Activated B cell treated with CpG ODN at 0.5 μM for 24 hours (primary cell): ENCODE measurements around the gene MOCS3. TPM values are rescaled to one million over a fixed set of nuclear protein-coding genes. Genes with fewer than 3 reads are reported as not detected.

Experiments used
- ATAC-seq: fragments of 200-7000 bp; cut with Tn5 transposase; one replicate; pipeline ENCODE4 v1.10.0; 2021; ENCODE audit warnings: low read depth, mild to moderate bottlenecking, moderate library complexity
- CTCF ChIA-PET: fragments of 350-600 bp; sonication (Branson Sonifier 250); formaldehyde crosslinking; loops from one replicate; lab custom pipeline; 2021; ENCODE audit warnings: antibody characterized with exemption; lab: Charles Lee
- POLR2A ChIA-PET: fragments of 350-600 bp; sonication (Branson Sonifier 250); formaldehyde crosslinking; loops from one replicate; lab custom pipeline; 2021; ENCODE audit warnings: antibody characterized with exemption; lab: Charles Lee
- DNase-seq: peaks from one replicate; pipeline ENCODE4 v3.0.0; 2022
- H3K27ac Mint-ChIP-seq: one replicate; pipeline ENCODE4 v1.8.0; 2020; ENCODE audit warnings: mixed read lengths
- H3K27me3 Mint-ChIP-seq: one replicate; pipeline ENCODE4 v1.8.0; 2021; ENCODE audit warnings: mixed read lengths
- H3K36me3 Mint-ChIP-seq: one replicate; pipeline ENCODE4 v1.8.0; 2021; ENCODE audit warnings: low read depth, mixed read lengths
- H3K4me1 Mint-ChIP-seq: one replicate; pipeline ENCODE4 v1.8.0; 2021; ENCODE audit warnings: mixed read lengths
- H3K4me3 Mint-ChIP-seq: one replicate; pipeline ENCODE4 v1.8.0; 2020; ENCODE audit warnings: mild to moderate bottlenecking, mixed read lengths
- H3K9me3 Mint-ChIP-seq: one replicate; pipeline ENCODE4 v1.8.0; 2020; ENCODE audit warnings: mixed read lengths
- intact Hi-C: fragments of 100-400 bp; cut with micrococcal nuclease; formaldehyde crosslinking; loops from one replicate; pipeline ENCODE4 v1.15.1; 2024
- total RNA-seq: library from RNA; stranded (reverse); gene quantifications from 2 replicates; pipeline ENCODE4 v1.2.3, GENCODE V29; 2022
- TF ChIP-seq, protein P1 (sequence below): fragments of 200-600 bp; IDR thresholded peaks from one replicate; pipeline ENCODE4 v1.8.0; 2022; ENCODE audit warnings: antibody characterized with exemption, mild to moderate bottlenecking

The MOCS3 gene
- total RNA-seq, 1 donor from 2014 or later: 8.1 TPM

DNA sequence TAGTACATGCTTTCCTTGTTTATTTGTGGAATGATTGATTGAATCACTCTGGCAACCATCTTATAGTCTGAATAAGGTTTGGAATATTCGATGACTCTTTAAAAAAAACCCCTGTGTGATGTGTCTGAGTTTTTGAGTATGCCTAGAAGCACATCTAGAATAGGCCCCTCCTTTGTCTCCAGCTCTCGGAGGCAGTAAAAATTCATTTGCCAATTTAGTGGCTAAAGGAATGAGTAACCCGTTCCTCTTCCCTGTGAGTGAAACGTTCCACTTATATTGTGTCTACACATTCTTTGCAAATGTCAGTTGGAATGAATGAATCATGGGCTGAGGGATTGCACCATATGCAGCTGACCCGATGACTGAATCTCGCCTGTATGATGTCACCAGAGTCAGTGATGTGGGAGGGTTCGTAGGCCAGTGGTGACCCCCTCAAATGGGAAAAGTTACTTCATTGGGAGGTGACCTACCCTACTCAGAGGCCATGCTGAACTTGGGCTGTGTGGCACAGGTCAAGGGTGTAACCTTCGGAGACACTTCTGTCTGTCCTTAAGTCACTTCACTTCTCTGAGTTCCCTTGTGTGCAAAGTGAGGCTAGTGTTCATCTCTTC lies 21.6 kb downstream of the MOCS3 start:
- intact Hi-C loops: loop anchor here (10.0 kb wide), 1 partner anchor 985 kb away; no protein-coding TSS in a partner anchor
- ATAC-seq (no peak), DNase-seq (no peak)
- Mint-ChIP-seq H3K9me3 (no peaks in the 10 kb centered on the region), H3K27ac (no peak overlapping the region), H3K4me3 (no peak overlapping the region), H3K27me3 (peaks cover 31% of the 10 kb centered on the region), H3K4me1 (peaks cover 3% of the 10 kb centered on the region), H3K36me3 (no peaks in the 10 kb centered on the region)
- POLR2A ChIA-PET: interaction anchor here (2.0 kb wide), 1 partner anchor 189 kb away, joined by 8 read pairs; no protein-coding TSS in a partner anchor
- CTCF ChIA-PET: interaction anchor here (5.0 to 5.9 kb wide), 2 partner anchors 186 to 327 kb away, joined by 31 to 50 read pairs; partner anchors contain the start of gene BCAS4
- TF ChIP-seq, protein P1, sequence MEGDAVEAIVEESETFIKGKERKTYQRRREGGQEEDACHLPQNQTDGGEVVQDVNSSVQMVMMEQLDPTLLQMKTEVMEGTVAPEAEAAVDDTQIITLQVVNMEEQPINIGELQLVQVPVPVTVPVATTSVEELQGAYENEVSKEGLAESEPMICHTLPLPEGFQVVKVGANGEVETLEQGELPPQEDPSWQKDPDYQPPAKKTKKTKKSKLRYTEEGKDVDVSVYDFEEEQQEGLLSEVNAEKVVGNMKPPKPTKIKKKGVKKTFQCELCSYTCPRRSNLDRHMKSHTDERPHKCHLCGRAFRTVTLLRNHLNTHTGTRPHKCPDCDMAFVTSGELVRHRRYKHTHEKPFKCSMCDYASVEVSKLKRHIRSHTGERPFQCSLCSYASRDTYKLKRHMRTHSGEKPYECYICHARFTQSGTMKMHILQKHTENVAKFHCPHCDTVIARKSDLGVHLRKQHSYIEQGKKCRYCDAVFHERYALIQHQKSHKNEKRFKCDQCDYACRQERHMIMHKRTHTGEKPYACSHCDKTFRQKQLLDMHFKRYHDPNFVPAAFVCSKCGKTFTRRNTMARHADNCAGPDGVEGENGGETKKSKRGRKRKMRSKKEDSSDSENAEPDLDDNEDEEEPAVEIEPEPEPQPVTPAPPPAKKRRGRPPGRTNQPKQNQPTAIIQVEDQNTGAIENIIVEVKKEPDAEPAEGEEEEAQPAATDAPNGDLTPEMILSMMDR: no peak

- Mint-ChIP-seq H3K36me3 (no peaks in the 10 kb centered on the region), H3K4me3 (no peak overlapping the region), H3K27ac (no peak overlapping the region), H3K4me1 (peaks cover 3% of the 10 kb centered on the region), H3K9me3 (no peaks in the 10 kb centered on the region), H3K27me3 (peaks cover 31% of the 10 kb centered on the region)
- ATAC-seq: peak; percentile 84
- TF ChIP-seq, protein P1: peak; percentile 89
- ChIA-PET POLR2A (interaction anchor here (2.0 kb wide), 1 partner anchor 190 kb away, joined by 8 read pairs; no protein-coding TSS in a partner anchor), CTCF (interaction anchor here (1.2 to 5.9 kb wide), 10 partner anchors 9 to 643 kb away, joined by 3 to 50 read pairs (median 5); partner anchors contain the start of genes BCAS4, DPM1 and MOCS3)
- peak; percentile 37 for DNase-seq
- intact Hi-C loops: loop anchor here (1.0 to 10.0 kb wide), 2 partner anchors 191 to 984 kb away; no protein-coding TSS in a partner anchor
Observed at GRCh38 chr20:50980851-50981713, 22.5 kb downstream of the MOCS3 start.

- H3K27ac Mint-ChIP-seq: no peak overlapping the region
- TF ChIP-seq, protein P1: peak; percentile 6
- peaks cover 3% of the 10 kb centered on the region for H3K4me1 Mint-ChIP-seq
- CTCF ChIA-PET: interaction anchor here (1.2 to 5.9 kb wide), 10 partner anchors 8 to 642 kb away, joined by 3 to 50 read pairs (median 5); partner anchors contain the start of genes BCAS4, DPM1 and MOCS3
- no peaks in the 10 kb centered on the region for H3K9me3 Mint-ChIP-seq
- no peak for DNase-seq
- intact Hi-C loops: loop anchor here (1.0 to 10.0 kb wide), 2 partner anchors 191 to 983 kb away; no protein-coding TSS in a partner anchor
- H3K4me3 Mint-ChIP-seq: no peak overlapping the region
- peaks cover 35% of the 10 kb centered on the region for H3K27me3 Mint-ChIP-seq
- ATAC-seq: no peak
- POLR2A ChIA-PET: interaction anchor here (2.0 kb wide), 1 partner anchor 191 kb away, joined by 8 read pairs; no protein-coding TSS in a partner anchor
- H3K36me3 Mint-ChIP-seq: no peaks in the 10 kb centered on the region
Observed at GRCh38 chr20:50981714-50982048, 23.1 kb downstream of the MOCS3 start.

GRCh38 chr20:50982363-50982762 lies 23.7 kb downstream of the MOCS3 start:
- ATAC-seq (no peak), DNase-seq (no peak)
- intact Hi-C loops: loop anchor here (10.0 kb wide), 1 partner anchor 982 kb away; no protein-coding TSS in a partner anchor
- no peaks in the 10 kb centered on the region for H3K9me3 Mint-ChIP-seq
- no peak overlapping the region for H3K27ac Mint-ChIP-seq
- ChIA-PET CTCF (interaction anchor here (1.2 to 5.9 kb wide), 7 partner anchors 8 to 642 kb away, joined by 3 to 50 read pairs (median 7); partner anchors contain the start of gene BCAS4), POLR2A (interaction anchor here (0.7 to 2.0 kb wide), 3 partner anchors 24 to 192 kb away, joined by 3 to 8 read pairs (median 3); partner anchors contain the start of genes DPM1 and MOCS3)
- H3K4me3 Mint-ChIP-seq: no peak overlapping the region
- H3K4me1 Mint-ChIP-seq: peaks cover 3% of the 10 kb centered on the region
- peaks cover 33% of the 10 kb centered on the region for H3K27me3 Mint-ChIP-seq
- H3K36me3 Mint-ChIP-seq: no peaks in the 10 kb centered on the region
- TF ChIP-seq, protein P1: no peak
